Activated naive CD4-positive, alpha-beta T cell treated with anti-CD3 and anti-CD28 coated beads, Interleukin-2, amount 50 U/mL, for 72 hours (primary cell): ENCODE measurements around the gene GCNT4. TPM values are rescaled to one million over a fixed set of nuclear protein-coding genes. Genes with fewer than 3 reads are reported as not detected.

Experiments
- total RNA-seq, 2 donors: library from RNA; stranded (reverse); gene quantifications; one replicate each; pipeline ENCODE4 v1.2.3, GENCODE V29; 2022

Gene GCNT4
- total RNA-seq, 2 donors from 2014 or later, result 2.8 to 3.3 TPM

Other genes with a start within 250 kb of the GCNT4 start
- gene FAM169A, start 186.2 kb downstream of the GCNT4 start, total RNA-seq, result 1 to 10 TPM; 6.1 to 7.8 TPM
- under 1 TPM; 0.34 to 0.47 TPM for gene ANKRD31, start 184.3 kb upstream of the GCNT4 start, total RNA-seq